Hepatocyte (in vitro differentiated cells): ENCODE measurements around the gene MADD. TPM values are rescaled to one million over a fixed set of nuclear protein-coding genes. Genes with fewer than 3 reads are reported as not detected.

Experiments used
- DNase-seq: peaks from one replicate; pipeline ENCODE4 v3.0.0-alpha.2; 2016; ENCODE audit warnings: low spot score
- H2AFZ ChIP-seq: fragments of 200-600 bp; sonication (generic); 2 replicates; pipeline ENCODE4 v1.6.0; 2016; ENCODE audit warnings: antibody characterized with exemption, mild to moderate bottlenecking
- H3K27ac ChIP-seq: fragments of 200-600 bp; sonication (generic); 2 replicates; pipeline ENCODE4 v1.5.1; 2016; ENCODE audit warnings: mild to moderate bottlenecking
- H3K27me3 ChIP-seq: fragments of 200-600 bp; sonication (generic); 2 replicates; pipeline ENCODE4 v1.6.1; 2016
- H3K36me3 ChIP-seq: fragments of 200-600 bp; sonication (generic); replicated peaks from 2 replicates; pipeline ENCODE4 v1.5.1; 2016; ENCODE audit warnings: low read depth; ENCODE audit not compliant: insufficient read depth
- H3K4me1 ChIP-seq: fragments of 200-600 bp; sonication (generic); 2 replicates; pipeline ENCODE4 v1.5.1; 2016; ENCODE audit warnings: mild to moderate bottlenecking, moderate library complexity; ENCODE audit not compliant: insufficient read depth
- H3K4me2 ChIP-seq: fragments of 200-600 bp; sonication (generic); 2 replicates; pipeline ENCODE4 v1.6.0; 2016
- H3K4me3 ChIP-seq: fragments of 200-600 bp; sonication (generic); 2 replicates; pipeline ENCODE4 v1.5.1; 2016; ENCODE audit warnings: mild to moderate bottlenecking
- H3K79me2 ChIP-seq: fragments of 200-600 bp; sonication (generic); 2 replicates; pipeline ENCODE4 v1.6.0; 2017; ENCODE audit warnings: mild to moderate bottlenecking
- H3K9me2 ChIP-seq: fragments of 200-600 bp; sonication (generic); replicated peaks from 2 replicates; pipeline ENCODE4 v1.6.0; 2017; ENCODE audit warnings: mild to moderate bottlenecking; ENCODE audit not compliant: insufficient read depth
- H3K9me3 ChIP-seq: fragments of 200-600 bp; sonication (generic); 2 replicates; pipeline ENCODE4 v1.5.1; 2016; ENCODE audit warnings: low read depth, mild to moderate bottlenecking
- H4K20me1 ChIP-seq: fragments of 200-600 bp; sonication (generic); 2 replicates; pipeline ENCODE4 v1.6.0; 2016; ENCODE audit warnings: mild to moderate bottlenecking; ENCODE audit not compliant: insufficient read depth, poor library complexity, severe bottlenecking
- CTCF ChIP-seq: fragments of 200-600 bp; sonication (generic); IDR thresholded peaks from 2 replicates; pipeline ENCODE4 v1.5.1; 2016; ENCODE audit warnings: antibody characterized with exemption, mild to moderate bottlenecking; ENCODE audit not compliant: poor library complexity
- EZH2 ChIP-seq: fragments of 200-600 bp; sonication (generic); IDR thresholded peaks from 2 replicates; pipeline ENCODE4 v1.6.1; 2016; ENCODE audit warnings: antibody characterized with exemption, mild to moderate bottlenecking, borderline replicate concordance
- EZH2phosphoT487 ChIP-seq: fragments of 200-600 bp; sonication (generic); IDR thresholded peaks from one replicate; pipeline ENCODE4 v1.6.1; 2018; ENCODE audit warnings: antibody characterized with exemption, mild to moderate bottlenecking, low read depth, moderate library complexity; ENCODE audit not compliant: unreplicated experiment, severe bottlenecking
- WGBS: methylation state at CpG from one replicate; pipeline ENCODE4 v1.1.6; 2016; ENCODE audit warnings: low lambda C conversion rate; ENCODE audit errors: missing lambda C conversion rate; 5-methylcytosine and 5-hydroxymethylcytosine counted together
- polyA plus RNA-seq: library from polyadenylated mRNA; unstranded; fragments of >200 nt; fragmentation: Nextera tagmentation; extraction: Ambion mirVana; gene quantifications from 2 replicates; pipeline ENCODE4 v1.2.1, GENCODE V29; 2016
- total RNA-seq: library from RNA; depleted of rRNA; stranded (reverse); fragments of >200 nt; gene quantifications from 2 replicates; pipeline ENCODE4 v1.2.3, GENCODE V29; 2014

Gene MADD
- total and polyA plus RNA-seq, 2 experiments from 2014 or later: 17.6 to 19.1 TPM

GRCh38 chr11:47327025-47327424 is 57.1 kb downstream of the MADD start:
- WGBS: 95% methylated on average over 13 of the region's 13 CpGs
- no peaks in the 10 kb centered on the region for H3K4me1 ChIP-seq

DNA sequence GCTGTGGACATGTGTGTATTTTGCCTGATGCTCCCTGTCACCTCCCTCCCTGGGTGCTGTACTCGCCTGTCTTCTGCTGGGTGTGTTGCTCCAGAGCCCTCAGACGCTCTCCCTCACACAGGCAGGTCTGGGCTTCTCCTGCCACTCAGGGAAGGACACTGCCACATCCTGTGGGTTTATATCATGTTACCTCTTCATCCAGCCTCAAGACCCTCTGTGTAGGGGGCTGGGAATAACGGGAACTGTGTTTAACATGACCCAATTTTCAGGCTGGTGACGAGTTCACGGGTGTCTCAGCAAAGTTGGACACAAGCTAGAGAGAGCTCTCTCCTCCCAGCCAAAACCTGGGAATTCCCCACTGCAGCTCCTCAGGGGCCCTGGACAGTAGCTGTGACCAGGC is 58.0 kb downstream of the MADD start:
- no peak overlapping the region for H3K4me3 ChIP-seq
- no peaks in the 10 kb centered on the region for H3K9me3 ChIP-seq
- no peak overlapping the region for H3K27ac ChIP-seq
- H3K27me3 ChIP-seq: no peaks in the 10 kb centered on the region
- no peaks in the 10 kb centered on the region for H3K9me2 ChIP-seq
- H4K20me1 ChIP-seq: no peaks in the 10 kb centered on the region
- WGBS: 92% methylated on average over 5 of the region's 5 CpGs
- no peaks in the 10 kb centered on the region for H3K79me2 ChIP-seq
- H3K36me3 ChIP-seq: no peaks in the 10 kb centered on the region
- no peak overlapping the region for H3K4me2 ChIP-seq
- H3K4me1 ChIP-seq: no peaks in the 10 kb centered on the region
- H2AFZ ChIP-seq: no peak overlapping the region
- TF ChIP-seq CTCF: no peak
- no peak for TF ChIP-seq EZH2phosphoT487
- TF ChIP-seq EZH2: no peak
- DNase-seq: no peak

More at GRCh38 chr11:47327025-47327424, 57.1 kb downstream of the MADD start:
- H3K79me2 ChIP-seq: no peaks in the 10 kb centered on the region
- H3K27ac ChIP-seq: no peak overlapping the region
- TF ChIP-seq EZH2: no peak
- no peak for TF ChIP-seq EZH2phosphoT487
- TF ChIP-seq CTCF: no peak
- no peak overlapping the region for H3K4me3 ChIP-seq
- no peak overlapping the region for H3K4me2 ChIP-seq
- H4K20me1 ChIP-seq: no peaks in the 10 kb centered on the region
- H2AFZ ChIP-seq: no peak overlapping the region
- no peaks in the 10 kb centered on the region for H3K27me3 ChIP-seq
- no peaks in the 10 kb centered on the region for H3K9me3 ChIP-seq
- no peaks in the 10 kb centered on the region for H3K9me2 ChIP-seq
- no peak for DNase-seq
- no peaks in the 10 kb centered on the region for H3K36me3 ChIP-seq

DNA sequence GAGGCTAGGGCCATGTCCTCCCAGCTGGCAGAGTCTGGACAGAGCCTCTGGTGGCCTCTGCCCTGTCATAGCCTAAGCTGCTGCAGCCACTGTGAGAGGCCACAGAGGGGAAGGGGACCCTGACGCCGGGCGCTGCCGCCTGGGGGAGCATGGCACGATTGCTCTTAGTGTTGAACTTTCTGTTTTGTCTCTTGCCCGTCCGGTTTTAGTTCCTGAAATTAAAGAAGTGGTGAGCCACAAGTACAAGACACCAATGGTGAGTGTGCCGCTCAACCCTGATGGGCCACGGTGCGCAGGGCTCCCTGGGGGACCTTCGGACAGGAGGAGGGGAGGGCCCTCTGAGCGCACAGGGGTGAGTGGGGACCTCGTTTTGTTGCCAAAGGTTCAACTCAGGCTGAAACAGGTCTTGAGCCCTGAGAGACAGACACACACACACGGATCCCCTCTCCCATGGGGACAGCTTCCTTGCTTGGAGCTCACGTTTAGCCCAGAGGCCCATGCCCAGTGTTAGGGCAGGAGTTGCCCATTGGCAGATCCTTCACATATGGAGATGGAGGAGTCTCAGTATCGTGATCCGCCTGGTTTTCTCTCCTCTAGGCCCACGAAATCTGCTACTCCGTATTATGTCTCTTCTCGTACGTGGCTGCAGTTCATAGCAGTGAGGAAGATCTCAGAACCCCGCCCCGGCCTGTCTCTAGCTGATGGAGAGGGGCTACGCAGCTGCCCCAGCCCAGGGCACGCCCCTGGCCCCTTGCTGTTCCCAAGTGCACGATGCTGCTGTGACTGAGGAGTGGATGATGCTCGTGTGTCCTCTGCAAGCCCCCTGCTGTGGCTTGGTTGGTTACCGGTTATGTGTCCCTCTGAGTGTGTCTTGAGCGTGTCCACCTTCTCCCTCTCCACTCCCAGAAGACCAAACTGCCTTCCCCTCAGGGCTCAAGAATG is 58.8 kb downstream of the MADD start:
- no peaks in the 10 kb centered on the region for H4K20me1 ChIP-seq
- no peak overlapping the region for H2AFZ ChIP-seq
- H3K4me3 ChIP-seq: no peak overlapping the region
- TF ChIP-seq EZH2 (no peak), CTCF (no peak), EZH2phosphoT487 (no peak)
- no peaks in the 10 kb centered on the region for H3K9me3 ChIP-seq
- H3K79me2 ChIP-seq: no peaks in the 10 kb centered on the region
- no peaks in the 10 kb centered on the region for H3K27me3 ChIP-seq
- H3K4me1 ChIP-seq: no peaks in the 10 kb centered on the region
- peak; percentile 2 for DNase-seq
- 95% methylated on average over 29 of the region's 29 CpGs for WGBS
- no peaks in the 10 kb centered on the region for H3K9me2 ChIP-seq
- H3K4me2 ChIP-seq: no peak overlapping the region
- H3K27ac ChIP-seq: no peak overlapping the region
- H3K36me3 ChIP-seq: no peaks in the 10 kb centered on the region
